GM13976 (cell line): ENCODE measurements around the gene WNT5A.

Experiments used
- DNase-seq: peaks from one replicate; pipeline ENCODE4 v3.0.0; 2012; ENCODE audit warnings: low spot score
- CTCF ChIP-seq: IDR thresholded peaks from 2 replicates; pipeline ENCODE4 v1.5.1; 2012; ENCODE audit warnings: borderline replicate concordance, mild to moderate bottlenecking; ENCODE audit not compliant: insufficient read depth; ENCODE audit errors: extremely low read depth, missing control alignments, control extremely low read depth
- in situ Hi-C: fragments of 300-500 bp; cut with MboI; formaldehyde crosslinking; loops from one replicate; pipeline ENCODE4 v1.12.0; 2022; ENCODE audit warnings: low sequenced_read_pairs, mixed read lengths, inconsistent platforms; ENCODE audit not compliant: unreplicated experiment

WNT5A gene

GRCh38 chr3:55498520-55498919 is 11.4 kb upstream of the WNT5A start:
- in situ Hi-C loops = loop anchor here (25.0 kb wide), 1 partner anchor 764 kb away; no protein-coding TSS in a partner anchor
- no peak for DNase-seq
- no peak for TF ChIP-seq CTCF

DNA sequence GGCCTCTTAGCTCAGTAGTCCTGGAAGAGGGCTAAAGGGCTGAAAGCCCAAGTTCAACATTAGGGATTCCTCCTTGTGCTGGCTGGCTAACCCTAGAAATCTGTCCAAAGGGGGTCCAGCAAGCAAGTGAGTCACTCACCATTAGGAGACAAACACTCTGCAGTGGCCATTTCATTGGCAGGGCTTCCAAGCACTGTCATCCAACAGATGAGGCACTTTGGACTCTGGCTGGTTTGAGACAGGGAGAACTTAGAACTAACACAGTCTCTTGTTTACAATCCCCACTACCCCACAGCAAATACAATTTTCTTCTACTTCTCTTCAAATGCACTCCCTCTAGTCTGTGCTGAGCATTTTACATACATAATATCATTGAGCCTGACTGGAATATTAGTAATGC is 10.1 kb upstream of the WNT5A start:
- in situ Hi-C loops = loop anchor here (25.0 kb wide), 1 partner anchor 765 kb away; no protein-coding TSS in a partner anchor
- DNase-seq = no peak
- no peak for TF ChIP-seq CTCF

DNA sequence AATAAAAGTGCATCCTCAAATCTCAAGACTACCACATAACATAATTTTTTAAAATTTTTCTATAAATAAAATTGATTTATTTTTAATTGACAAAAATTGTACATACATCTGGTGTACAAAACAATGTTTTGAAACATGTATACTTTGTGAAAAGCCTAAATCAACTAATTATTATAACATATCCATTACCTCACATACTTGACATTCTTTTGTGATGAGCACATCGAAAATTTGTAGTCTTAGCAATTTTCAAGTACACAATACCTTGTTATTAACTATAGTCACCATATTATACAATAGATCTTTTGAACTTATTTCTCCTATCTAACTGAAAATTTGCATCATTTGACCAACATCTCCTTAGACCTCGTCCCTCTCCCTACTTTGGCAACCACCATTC is 7.9 kb upstream of the WNT5A start:
- DNase-seq = no peak
- no peak for TF ChIP-seq CTCF
- in situ Hi-C loops = loop anchor here (25.0 kb wide), 1 partner anchor 767 kb away; no protein-coding TSS in a partner anchor

DNA sequence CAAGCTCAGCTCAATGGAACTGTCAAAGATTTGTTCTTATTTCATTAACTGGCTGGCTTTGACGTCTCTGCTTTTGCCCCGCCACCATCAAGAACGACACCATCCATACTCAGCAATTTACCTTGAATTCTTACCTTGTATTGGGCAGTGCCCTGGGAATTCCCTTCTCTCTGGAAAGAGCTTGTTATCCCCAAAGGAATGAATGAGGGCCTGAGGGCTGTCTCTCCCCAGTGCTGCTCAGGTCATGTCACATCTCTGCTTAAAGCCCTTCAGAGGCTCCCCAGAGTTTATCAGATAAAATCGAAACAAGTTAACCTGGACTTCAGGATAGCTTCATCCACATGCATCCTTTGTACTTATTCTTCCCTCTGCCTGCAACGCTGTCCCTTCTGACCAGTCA is 5.9 kb upstream of the WNT5A start:
- no peak for TF ChIP-seq CTCF
- in situ Hi-C loops = loop anchor here (25.0 kb wide), 1 partner anchor 769 kb away; no protein-coding TSS in a partner anchor
- DNase-seq = no peak

GRCh38 chr3:55491296-55491816 is 4.2 kb upstream of the WNT5A start:
- in situ Hi-C loops = loop anchor here (25.0 kb wide), 1 partner anchor 771 kb away; no protein-coding TSS in a partner anchor
- no peak for DNase-seq
- TF ChIP-seq CTCF = no peak

DNA sequence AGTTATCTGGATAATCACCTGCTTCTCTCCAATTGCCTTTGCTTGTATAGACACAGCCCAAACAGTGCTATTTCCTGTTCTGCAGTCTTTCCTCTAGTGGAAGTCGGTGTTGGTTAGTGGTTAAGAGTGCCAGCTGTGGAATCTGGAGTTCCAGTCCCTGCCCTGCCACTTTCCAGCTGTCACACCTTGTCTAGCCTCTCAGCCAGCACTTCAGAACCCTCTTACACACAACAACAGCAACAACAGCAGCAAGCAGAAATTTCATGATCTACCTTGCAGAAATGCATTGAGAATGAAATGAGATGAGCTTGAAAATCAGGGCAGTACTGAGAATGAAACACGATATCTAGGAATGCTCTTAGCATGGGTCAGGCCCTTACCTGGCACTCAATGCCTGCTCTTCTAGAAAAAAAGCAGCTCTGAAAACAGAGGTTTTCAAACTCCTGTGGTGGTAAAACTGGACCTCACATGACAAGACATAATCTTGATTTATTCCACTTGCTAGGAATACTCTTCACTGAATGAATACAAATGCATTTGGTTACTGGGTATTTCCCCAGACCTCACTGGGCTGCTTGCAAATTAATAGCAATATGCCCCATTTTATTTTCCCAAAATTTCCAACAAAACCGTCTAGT is 3.3 kb upstream of the WNT5A start:
- DNase-seq = no peak
- in situ Hi-C loops = loop anchor here (25.0 kb wide), 1 partner anchor 772 kb away; no protein-coding TSS in a partner anchor
- no peak for TF ChIP-seq CTCF

DNA sequence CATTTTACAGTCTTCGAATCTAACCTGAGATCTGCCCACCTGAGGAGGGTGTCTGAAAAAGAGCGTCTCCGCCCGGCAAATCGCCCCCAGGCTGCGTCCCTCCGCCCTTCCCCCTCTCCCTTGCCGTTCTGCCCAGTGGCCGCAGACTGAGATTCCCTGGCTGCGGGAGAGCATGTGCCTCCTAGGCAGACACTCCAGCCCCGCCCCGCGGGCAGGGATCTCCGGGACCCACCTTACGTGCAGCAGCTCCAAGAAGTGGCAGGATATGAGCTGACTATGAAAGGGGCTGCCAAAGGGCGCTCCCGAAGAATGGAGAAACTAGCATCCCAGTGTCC is 2.7 kb upstream of the WNT5A start:
- no peak for TF ChIP-seq CTCF
- DNase-seq = no peak
- in situ Hi-C loops = loop anchor here (10.0 to 25.0 kb wide), 2 partner anchors 235 to 773 kb away; no protein-coding TSS in a partner anchor
